T-helper 2 cell (primary cell): Measurements from ENCODE around the gene LSS.
"Not testable (repeated sequence)": the region's sequence is repeated elsewhere in the genome, so short reads cannot be mapped to it uniquely, and the experiment has no call there.

ENCODE experiments used
- DNase-seq, 5 experiments: peaks; one replicate each; pipeline versions ENCODE4 v3.0.0 to v3.0.0-alpha.2; 2012 to 2022

Gene LSS

DNA sequence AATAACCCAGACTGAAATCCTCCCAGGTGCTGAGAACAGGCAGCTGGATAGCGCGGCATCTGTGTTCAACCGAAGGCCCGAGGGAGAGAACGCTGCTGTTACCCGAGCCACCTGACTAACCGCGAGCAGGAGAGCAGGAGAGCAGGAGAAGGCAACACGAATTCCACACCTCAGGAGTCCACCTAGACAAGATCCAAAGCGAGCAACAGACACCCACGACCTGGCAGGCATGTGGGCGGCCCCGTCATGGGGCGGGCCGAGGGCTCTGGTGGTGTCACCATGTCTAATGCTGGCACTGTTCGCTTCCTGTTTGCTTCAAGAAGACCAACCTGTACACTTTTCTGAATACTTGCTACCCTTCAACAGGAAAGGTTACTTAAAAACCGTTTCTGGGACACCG lies 23.4 kb downstream of the LSS start:
- no peak for DNase-seq

DNA sequence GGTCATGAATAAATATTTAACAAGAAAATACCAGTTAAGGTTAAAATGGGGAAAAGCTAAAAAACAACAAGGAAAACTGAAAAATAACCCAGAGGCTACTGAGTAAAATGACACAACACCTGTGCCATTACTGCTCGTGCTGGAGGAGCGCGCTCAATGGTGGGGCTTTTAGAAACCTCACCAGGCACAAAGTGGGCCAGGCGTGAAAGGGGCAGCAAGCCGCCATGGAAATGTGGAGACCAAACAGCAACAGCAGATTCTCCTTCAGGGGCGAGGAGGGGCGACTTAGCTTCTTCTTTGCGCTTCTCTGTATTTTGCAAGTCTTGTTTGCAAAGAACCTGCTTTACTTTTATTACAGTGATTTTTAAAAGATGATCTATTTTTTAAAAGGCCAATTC lies 25.4 kb downstream of the LSS start:
- DNase-seq = no peak

DNA sequence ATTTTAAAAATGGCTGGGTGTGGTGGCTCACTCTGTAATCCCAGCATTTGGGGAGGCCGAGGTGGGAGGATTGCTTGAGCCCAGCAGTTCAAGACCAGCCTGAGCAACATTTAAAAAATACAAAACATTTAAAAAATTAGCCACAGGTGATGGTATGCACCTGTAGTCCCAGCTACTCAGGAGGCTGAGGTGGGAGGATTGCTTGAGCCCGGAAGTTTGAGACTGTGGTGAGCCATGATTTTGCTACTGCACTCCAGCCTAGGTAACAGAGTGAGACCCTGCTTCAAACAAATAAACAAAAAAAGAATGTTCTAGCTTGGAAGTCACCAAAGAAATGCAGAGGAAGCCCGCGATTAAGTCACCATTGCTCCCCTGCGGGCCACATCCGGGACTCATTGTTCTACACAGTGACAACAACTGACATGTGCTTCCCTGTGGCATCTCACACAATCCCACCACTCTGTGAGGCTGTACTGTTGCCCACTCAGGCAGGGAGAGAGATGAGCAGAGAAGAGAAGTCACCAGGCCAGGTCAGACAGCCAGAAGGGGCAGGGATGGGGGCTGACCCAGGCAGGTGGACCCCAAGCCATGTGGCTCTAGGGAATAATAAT lies 25.9 kb downstream of the LSS start:
- DNase-seq = no peak

DNA sequence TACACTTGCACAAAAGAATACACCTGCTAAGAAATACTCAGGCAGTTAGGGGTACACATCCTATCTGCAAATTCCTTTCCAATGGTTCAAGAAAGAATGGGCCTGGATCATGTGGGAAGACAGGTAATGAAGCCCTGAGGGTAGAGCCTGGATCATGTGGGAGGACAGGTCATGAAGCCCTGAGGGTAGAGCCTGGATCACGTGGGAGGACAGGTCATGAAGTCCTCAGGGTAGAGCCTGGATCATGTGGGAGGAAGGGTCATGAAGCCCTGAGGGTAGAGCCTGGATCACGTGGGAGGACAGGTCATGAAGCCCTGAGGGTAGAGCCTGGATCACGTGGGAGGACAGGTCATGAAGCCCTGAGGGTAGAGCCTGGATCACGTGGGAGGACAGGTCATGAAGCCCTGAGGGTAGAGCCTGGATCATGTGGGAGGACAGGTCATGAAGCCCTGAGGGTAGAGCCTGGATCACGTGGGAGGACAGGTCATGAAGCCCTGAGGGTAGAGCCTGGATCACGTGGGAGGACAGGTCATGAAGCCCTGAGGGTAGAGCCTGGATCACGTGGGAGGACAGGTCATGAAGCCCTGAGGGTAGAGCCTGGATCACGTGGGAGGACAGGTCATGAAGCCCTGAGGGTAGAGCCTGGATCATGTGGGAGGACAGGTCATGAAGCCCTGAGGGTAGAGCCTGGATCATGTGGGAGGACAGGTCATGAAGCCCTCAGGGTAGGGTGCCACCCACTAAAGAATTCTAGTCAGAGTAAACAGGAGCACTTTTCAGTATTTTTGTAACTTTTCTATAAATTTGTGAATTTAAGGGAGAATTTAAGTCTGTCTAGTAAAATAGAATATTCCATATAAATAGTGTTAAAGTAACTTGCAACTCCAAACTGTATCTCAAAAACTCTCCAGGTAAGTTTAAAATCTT lies 27.4 kb downstream of the LSS start:
- not testable (repeated sequence) for DNase-seq

DNA sequence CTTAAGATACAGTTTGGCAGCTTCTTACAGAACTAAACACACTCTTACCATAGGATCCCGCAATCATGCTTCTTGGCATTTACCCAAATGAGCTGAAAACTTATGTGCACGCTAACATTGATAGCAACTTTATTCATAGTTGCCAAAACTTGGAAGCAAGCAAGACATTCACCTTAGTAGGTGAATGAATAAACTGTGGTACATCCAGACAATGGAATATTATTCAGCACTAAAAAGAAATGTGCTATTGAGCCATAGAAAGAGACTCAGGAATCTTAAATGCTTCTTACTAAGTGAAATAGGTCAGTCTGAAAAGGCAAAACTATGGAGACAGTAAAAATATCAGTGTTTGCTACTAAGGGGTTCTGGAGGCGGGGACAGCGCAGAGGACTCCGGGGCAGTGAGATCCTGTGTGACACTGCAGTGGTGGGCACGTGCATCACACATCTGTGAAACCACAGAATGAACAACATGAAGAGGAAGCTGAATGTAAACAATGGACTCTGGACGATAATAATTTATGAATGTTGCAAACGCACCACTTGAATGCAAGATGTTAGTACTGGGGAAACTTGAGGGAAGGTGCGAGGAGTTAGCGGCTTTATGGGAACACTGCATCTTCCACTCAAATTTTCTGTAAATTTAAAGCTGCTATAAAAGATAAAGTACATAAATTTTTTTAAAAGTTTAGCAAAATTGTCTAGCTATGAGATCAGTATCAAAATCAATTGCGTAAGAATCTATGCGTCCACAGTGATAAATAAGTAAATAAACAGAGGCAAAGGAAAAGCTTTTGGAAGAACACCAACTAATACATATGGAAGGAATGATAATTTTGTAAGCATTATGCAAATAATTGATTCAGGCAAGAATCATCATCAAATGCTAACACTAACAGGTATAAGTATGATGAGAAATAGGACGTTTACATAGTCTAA lies 28.9 kb downstream of the LSS start:
- DNase-seq = no peak

DNA sequence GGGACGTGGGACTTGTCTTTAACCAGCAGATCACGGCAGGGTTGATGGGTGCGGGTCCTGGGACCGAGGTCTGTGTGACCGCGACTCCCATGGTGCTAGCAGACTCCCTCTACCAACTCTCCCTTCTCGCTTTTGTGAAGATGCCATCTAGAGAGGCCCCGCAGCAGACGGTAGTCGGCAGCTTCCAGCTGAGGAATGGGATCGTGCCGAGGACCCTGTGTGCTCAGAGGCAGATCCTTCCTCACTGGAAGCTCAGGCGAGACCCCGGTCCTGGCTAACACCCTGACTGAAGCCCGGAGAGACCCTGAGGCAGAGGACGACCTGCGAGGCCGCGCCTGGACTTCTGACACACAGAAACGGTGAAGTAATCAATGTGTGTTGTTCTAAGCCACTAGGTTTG lies 31.8 kb downstream of the LSS start:
- DNase-seq = no peak

DNA sequence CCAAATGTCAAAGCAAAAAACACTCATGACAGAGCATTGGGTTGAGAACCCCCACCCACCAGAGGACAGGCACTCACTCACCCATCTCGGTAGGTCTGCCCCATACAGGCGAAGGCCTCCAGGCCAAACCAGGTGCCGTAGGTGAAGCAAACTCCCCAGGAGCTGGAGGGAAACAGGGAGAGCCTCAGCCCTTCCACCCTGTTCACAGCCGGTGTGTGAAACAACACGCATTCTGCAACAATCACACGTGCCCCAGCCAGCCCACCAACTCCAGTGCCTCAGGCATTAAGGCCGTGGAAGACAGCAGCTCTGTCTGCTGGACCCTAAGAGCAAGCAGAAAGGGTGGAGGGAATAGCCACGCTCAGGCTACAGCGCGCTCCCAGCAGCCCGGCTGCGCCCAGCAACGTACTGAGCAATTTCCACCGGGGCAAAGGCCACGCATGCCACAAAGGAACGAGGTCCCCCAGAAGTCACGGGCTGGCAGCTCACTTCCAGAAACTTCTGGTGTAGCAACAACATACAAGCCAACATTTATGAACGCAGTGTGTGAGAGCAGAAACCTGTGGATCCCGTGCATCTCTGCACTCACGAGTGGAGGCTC lies 32.9 kb downstream of the LSS start:
- no peak for DNase-seq

DNA sequence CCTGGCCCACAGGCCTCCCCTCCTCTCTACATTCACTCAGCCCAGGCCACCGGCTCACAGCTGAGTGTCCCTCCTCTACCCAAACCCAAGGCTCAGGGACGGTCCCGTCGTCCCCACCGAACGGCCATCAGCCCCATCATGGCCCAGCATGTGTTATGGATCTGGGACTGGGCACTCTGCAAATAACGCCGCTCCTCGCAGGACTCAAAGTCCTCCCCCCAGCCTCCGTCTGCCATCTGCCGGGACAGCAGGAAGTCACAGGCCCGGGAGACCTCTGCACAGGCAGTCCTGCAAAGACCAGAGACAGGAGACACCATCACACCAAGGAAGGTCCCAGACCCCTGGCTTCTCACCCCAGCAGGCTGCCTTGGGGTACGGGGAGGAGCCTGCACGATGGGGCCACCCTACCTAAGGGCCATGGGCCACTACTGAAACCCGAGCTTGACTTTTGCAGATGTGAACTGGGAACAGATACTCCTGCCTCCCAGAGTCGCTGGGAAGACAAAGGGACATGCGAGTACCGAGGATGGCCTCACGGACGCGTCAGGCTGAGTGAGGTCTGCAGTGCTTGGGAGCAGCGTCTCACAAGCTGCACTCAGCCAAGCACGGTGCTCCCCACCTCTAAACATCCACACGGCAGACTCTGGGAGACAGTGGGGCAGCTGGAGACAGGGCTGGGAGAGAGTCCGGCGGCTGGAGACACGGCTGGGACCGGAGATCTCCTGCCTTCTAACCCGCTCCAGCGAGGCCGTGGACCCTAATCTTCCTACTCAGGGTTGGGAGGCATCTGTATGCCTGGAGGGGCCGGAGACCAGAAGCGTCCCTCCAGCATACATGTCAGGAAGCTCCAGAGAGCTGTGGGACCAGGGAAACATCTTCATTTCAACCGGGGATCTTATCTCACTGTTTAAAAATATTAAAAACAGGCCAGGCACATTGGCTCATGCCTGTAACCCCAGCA lies 33.9 kb downstream of the LSS start:
- DNase-seq = no peak

DNA sequence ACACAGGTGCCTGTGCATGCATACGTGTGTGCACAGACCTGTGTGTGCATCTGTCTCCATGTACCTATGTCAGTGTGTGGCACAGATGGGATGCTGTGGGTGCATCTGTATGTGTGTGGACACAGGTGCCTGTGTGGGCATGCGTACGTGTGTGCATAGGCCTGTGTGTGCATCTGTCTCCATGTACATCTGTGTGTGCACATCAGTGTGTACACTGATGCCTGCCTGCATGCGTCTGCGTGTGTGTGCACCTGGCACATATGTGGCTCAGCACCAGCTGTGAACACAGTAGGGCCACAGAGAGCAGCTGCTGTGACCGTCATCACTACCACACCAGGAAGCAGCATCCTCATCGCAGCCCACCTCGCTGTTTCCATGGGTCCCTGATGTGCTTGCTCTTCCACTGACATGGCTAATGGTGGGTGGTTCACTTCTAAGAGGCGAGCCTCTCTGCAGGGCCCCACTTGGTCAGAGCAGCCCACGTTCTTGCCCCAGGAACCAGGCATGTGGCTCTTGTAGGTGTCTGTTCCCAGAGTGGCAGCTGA lies 34.7 kb downstream of the LSS start:
- DNase-seq = no peak

DNA sequence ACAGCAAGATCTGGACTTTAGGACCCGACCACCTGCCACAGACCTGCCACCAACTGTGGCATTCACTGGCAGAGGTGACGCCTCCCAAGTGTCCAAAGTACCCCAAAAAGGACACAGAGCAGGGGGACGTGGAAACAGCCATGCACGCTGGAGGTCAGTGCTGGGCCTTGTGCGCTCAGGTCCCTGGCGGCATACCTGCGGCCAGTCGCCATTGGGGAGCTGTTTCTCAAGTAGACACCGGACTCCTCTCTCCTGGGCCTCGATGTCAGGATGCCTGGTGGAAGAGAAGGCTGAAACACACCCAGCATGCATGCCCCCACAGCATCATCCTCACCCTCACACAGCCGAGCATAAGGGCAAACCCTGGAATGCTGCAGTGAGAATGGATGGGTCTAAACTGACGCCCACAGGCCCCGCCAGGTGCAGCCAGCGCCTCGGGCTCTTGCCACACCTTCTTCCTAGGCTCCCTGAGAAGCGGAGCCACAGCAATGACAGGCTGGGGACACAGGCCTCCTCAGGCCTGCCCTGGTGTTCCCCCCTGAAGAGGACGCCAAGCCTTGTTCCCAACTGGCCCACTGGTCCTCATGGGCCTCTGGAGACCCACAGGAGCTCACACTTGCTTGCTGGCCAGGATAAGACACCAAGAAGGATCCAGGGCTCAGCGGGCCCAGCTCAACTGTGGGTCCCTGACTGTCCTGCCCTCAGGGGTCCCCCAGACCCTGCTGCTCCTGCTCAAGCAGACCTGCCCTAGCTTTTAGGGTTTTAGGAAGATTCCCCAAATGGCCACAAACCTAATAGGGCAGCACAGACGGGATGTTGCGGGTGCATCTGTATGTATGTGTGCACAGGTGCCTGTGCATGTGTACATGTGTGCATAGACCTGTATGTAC lies 36.6 kb downstream of the LSS start:
- no peak for DNase-seq

DNA sequence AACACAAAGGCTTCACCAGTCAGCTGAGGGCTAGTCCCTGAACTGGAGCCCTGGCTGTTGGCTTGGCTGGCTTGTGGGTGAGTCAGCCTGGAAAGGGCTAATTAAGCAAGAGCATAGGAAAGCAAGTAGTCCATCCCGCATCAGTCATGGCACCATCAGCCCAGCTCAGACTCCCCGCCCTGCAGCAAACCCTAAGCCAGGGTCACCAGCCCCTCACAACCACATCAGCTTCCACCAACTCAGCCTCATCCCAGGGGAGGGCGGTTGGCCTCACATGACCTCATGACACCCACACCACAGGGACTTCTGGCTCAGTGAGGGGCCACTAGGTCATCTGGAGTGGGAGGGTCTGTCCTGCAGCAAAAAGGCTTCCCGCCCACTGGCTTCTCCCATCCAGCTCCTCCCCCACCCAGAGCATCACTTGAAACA lies 37.3 kb downstream of the LSS start:
- no peak for DNase-seq

DNA sequence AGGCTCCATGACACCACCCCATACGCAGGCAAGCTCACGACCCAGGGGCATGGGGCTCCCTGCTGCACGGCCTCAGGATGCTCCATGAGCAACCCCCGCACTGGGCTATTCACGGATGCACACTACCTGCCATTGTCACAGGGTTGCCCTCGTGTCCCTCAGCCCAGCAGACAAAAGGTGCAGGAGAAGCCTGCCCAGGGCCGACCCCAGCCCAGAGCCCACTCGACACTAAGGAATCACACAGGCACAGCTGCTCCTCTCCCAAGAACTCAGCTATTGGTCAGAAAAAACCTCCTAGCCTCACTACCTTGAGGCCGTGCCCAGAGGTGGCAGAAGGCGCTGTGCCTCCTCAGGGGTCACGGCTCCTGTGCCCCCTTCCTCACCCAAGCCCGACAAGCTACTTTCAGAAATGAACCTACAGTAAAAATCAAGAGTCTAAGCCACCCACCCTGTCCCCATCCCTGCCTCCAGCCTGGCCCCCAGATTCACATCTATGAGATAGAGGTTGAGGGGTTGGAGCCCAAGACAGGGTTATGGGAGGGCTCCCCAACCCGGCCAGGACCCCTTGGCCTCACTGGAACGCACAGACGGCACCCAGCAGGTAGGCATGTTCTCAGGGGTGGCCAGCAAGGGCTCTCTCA lies 38.0 kb downstream of the LSS start:
- no peak for DNase-seq

DNA sequence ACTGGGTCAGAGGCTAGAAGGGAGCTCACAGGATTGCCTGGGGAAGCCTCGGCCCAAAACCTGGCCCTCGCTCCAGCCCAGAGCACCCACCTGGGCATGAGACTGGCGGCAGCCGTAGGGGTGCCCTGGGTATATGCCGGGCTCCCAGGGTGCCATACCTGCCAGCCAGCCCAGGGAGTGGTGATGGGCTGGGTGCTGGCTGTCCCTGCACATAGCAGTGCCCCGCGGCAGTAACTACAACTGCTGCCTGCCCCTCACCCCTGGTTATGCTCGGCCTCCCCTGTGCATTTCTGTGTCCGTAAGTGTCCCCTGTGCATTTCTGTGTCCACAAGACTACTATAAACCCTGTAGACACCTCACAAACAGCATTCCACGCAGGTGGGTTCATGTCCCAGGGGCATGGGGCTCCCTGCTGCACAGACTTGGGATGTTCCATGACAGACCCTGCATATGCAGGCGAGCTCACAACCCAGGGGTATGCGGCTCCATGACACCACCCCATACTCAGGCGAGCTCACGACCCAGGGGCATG lies 38.5 kb downstream of the LSS start:
- no peak for DNase-seq

DNA sequence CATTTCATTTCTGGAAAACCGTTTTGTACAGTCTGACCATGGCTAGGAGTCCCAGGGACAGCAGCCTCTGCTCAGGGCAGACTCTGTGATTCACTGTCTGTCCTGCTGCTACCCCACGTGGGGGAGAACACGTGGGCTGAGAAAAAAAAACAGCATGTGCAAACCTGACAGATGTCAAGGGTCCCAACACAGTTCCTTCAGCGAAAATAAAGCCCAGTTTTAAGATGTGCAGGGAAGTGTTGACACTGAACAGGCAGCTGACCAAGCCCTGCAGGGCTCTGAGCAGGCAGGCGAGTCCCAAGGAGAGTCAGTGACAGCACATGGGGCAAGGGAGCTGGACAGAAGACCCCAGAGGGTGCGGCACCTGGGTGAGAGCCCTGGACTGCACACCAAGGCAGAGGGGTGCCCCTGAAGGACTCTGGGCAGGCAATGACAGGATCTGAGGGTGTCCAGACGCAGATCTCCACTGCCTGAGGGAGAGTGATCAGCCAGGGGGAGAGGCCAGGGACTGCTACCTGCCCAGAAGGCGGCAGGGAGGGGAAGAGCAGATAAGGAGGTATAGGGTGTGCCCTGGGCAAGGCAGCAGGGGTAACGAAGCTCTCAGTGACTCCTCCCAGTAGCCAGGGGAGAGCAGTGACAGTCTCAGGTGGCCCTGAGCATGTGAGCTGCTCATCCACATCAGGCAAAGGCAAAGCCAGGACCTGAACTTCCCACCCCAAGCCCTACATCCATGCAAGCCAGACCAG lies 39.2 kb downstream of the LSS start:
- no peak for DNase-seq

DNA sequence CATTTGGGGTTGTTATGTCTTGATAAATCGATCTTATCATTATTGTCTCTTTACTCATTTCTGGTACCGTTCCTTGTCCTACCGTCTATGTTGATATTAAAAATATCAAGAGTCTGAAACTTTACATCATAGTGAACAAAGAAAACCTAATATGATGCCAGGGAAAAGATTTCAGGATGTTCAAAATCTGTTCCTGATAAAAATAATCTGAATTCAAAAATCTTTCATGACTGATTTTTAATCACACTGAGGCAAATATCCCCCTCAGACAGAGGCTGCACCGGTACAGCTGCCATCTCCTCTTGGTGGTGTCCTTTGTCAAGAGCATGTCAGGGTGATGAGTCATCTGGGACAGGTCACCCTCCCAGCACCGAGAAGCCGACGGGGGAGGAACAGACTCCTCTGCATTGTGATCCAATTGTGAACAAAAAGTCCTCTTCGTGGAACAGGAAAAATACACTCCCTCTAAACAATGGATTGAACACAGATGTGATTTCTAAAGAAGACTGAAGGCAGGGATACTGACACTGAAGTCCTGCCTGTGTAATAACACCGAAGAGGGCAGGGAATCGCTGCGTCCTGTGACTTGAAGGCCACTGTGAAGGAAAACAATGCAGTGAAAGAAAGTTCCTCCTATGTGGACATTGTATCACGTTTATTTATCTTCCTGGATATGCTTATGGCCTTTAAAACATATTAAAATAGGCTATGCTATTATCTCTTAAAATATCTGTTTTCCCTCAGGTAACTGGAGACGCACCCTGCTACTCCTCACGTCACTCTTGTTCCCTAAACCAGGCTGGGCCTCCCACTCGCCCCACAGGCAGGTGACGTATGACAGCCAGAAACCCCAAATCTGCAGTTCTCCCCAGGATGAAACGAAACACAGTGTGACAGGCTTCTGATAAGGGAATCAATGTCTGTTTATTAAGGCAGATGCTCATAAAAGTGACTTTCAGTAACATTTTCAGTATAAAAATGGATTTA lies 40.1 kb downstream of the LSS start:
- no peak for DNase-seq

DNA sequence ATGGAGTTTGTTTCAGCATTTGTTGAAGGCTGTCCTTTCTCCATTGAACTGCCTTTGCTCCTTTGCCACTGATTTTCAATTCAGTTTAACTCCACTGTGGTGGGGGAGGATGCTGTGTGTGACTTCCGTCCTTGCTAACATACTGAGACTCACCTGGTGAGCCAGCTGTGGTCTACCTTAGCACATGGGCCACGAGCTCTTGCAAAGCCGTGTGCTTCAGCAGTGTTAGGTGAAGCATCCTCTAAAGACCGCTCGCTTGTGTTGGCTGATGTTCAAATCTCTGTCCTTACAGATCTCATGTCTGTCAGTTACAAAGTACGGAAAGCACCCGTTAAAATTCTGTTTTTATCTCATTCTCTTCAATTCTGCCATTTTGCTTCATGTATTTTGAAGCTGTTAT lies 40.8 kb downstream of the LSS start:
- no peak for DNase-seq

DNA sequence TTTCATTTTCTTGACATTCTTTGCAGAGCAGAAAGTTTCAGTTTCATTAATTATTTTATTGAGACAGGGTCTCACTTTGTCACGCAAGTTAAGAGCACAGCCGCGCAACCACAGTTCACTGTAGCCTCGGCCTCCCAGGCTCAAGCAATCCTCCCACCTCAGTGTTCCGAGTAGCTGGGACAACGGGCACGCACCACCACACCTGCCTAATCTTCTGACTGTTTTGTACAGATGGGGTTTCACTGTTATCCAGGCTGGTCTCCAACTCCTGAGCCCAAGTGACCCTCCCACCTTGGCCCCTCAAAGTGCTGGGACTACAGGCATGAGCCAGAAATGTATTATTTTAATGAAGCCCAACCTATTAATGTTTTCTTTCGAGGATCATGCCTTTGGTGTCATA lies 41.3 kb downstream of the LSS start:
- no peak for DNase-seq
